DND-41 (cell line): ENCODE measurements around the gene CFAP45.

ENCODE experiments used
- ATAC-seq: fragments of 200-7000 bp; cut with Tn5 transposase; 3 replicates; pipeline ENCODE4 v1.9.1; 2021; ENCODE audit warnings: low read depth; ENCODE audit not compliant: insufficient read depth
- DNase-seq: peaks from one replicate; pipeline ENCODE4 v3.0.0-alpha.2; 2020
- H2AFZ ChIP-seq: 2 replicates; pipeline ENCODE4 v1.6.0; 2012; ENCODE audit warnings: low read depth, low read length
- H3K27ac ChIP-seq: 2 replicates; pipeline ENCODE4 v1.5.1; 2012; ENCODE audit warnings: low read length, inconsistent platforms
- H3K27me3 ChIP-seq: fragments of 200-600 bp; sonication (generic); 2 replicates; pipeline ENCODE4 v1.6.0; 2012; ENCODE audit warnings: low read length, mild to moderate bottlenecking, inconsistent platforms; ENCODE audit not compliant: insufficient read depth, poor library complexity
- H3K36me3 ChIP-seq: 2 replicates; pipeline ENCODE4 v1.5.1; 2012; ENCODE audit warnings: low read length, inconsistent platforms; ENCODE audit not compliant: insufficient read depth
- H3K4me1 ChIP-seq: 2 replicates; pipeline ENCODE4 v1.5.1; 2012; ENCODE audit warnings: mild to moderate bottlenecking, low read length; ENCODE audit not compliant: insufficient read depth
- H3K4me2 ChIP-seq: 2 replicates; pipeline ENCODE4 v1.6.0; 2012; ENCODE audit warnings: mild to moderate bottlenecking, moderate library complexity, low read length, inconsistent platforms; ENCODE audit not compliant: insufficient read depth
- H3K4me3 ChIP-seq, 2 experiments: fragments of 200-600 bp in 1 of 2; shearing (Covaris generic) in 1 of 2; 2 replicates each; pipeline ENCODE4 v1.5.1; 2012 to 2016; ENCODE audit warnings: inconsistent platforms in 2 of 2, low read length in 2 of 2, mild to moderate bottlenecking in 2 of 2, low read depth in 1 of 2, moderate library complexity in 1 of 2
- H3K79me2 ChIP-seq: 2 replicates; pipeline ENCODE4 v1.6.0; 2012; ENCODE audit warnings: low read length, inconsistent platforms; ENCODE audit not compliant: insufficient read depth
- H3K9ac ChIP-seq: 2 replicates; pipeline ENCODE4 v1.6.0; 2012; ENCODE audit warnings: low read depth, mild to moderate bottlenecking, inconsistent platforms, low read length, moderate library complexity
- H3K9me3 ChIP-seq: 2 replicates; pipeline ENCODE4 v1.5.1; 2012; ENCODE audit warnings: low read length, moderate library complexity, mild to moderate bottlenecking, inconsistent platforms; ENCODE audit not compliant: insufficient read depth, severe bottlenecking
- H4K20me1 ChIP-seq: 2 replicates; pipeline ENCODE4 v1.6.0; 2012; ENCODE audit warnings: low read length; ENCODE audit not compliant: insufficient read depth
- EZH2 ChIP-seq: IDR thresholded peaks from 3 replicates; pipeline ENCODE4 v1.6.1; 2012; ENCODE audit warnings: borderline replicate concordance, low read depth, mild to moderate bottlenecking, moderate library complexity, low read length, inconsistent platforms; ENCODE audit not compliant: severe bottlenecking
- TF ChIP-seq, protein P1 (sequence below): IDR thresholded peaks from 2 replicates; pipeline ENCODE4 v1.5.1; 2012; ENCODE audit warnings: borderline replicate concordance, low read length, moderate library complexity, mild to moderate bottlenecking; ENCODE audit not compliant: poor library complexity, severe bottlenecking; ENCODE audit errors: extremely low read depth

Gene CFAP45, protein sequence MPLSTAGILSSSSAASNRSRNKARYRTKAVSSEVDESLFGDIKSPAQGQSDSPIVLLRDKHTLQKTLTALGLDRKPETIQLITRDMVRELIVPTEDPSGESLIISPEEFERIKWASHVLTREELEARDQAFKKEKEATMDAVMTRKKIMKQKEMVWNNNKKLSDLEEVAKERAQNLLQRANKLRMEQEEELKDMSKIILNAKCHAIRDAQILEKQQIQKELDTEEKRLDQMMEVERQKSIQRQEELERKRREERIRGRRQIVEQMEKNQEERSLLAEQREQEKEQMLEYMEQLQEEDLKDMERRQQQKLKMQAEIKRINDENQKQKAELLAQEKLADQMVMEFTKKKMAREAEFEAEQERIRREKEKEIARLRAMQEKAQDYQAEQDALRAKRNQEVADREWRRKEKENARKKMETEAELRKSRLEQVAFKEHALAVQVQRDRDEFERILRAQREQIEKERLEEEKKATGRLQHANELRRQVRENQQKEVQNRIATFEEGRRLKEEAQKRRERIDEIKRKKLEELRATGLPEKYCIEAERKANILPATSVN

DNA sequence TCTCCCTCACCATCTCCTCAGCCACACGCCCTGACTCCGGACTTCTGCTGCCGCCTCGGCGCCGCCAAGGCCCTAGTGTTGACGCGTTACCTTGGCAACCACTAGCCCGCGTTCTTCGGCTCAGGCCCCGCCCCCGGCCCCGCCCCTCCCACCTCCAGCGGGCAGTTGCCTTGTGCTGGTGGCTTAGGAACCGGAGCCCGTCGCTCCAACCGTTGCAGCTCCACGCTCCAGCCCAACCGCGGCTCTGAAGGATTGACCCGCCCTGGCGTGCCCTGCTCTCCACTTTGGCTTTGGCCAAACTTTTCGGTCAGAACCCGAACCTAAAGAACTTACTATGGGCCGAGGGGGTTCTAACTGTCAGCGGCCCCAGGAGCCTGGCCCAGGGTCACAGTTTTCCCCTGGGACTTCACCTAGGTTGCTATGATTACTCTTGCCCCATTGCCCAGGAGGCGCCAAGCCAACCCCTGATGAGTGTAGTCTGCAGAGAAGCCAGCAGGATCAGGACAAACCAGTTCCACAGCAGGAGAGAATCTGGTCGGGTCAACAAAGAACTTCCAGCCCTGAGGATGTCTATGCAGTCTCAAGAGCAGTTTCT is at the start of gene CFAP45:
Gene CFAP45, minus strand, starts transcription at position 80 of the 595 bp plus-strand sequence. Its CDS starts 67 bp downstream, at position 13.
- no peak within 1 kb of the TSS for H3K9ac ChIP-seq
- ATAC-seq = no peak
- no peaks in the 10 kb centered on the region for H4K20me1 ChIP-seq
- no peak for DNase-seq
- no peaks in the 10 kb centered on the region for H3K36me3 ChIP-seq
- no peak within 1 kb of the TSS for H2AFZ ChIP-seq
- H3K4me1 ChIP-seq = no peaks in the 10 kb centered on the region
- no peak within 1 kb of the TSS for H3K27ac ChIP-seq
- H3K4me2 ChIP-seq = no peak within 1 kb of the TSS
- no peak within 1 kb of the TSS for H3K4me3 ChIP-seq
- no peaks in the 10 kb centered on the region for H3K79me2 ChIP-seq
- TF ChIP-seq EZH2 = no peak
- TF ChIP-seq, protein P1, sequence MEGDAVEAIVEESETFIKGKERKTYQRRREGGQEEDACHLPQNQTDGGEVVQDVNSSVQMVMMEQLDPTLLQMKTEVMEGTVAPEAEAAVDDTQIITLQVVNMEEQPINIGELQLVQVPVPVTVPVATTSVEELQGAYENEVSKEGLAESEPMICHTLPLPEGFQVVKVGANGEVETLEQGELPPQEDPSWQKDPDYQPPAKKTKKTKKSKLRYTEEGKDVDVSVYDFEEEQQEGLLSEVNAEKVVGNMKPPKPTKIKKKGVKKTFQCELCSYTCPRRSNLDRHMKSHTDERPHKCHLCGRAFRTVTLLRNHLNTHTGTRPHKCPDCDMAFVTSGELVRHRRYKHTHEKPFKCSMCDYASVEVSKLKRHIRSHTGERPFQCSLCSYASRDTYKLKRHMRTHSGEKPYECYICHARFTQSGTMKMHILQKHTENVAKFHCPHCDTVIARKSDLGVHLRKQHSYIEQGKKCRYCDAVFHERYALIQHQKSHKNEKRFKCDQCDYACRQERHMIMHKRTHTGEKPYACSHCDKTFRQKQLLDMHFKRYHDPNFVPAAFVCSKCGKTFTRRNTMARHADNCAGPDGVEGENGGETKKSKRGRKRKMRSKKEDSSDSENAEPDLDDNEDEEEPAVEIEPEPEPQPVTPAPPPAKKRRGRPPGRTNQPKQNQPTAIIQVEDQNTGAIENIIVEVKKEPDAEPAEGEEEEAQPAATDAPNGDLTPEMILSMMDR = no peak
- H3K27me3 ChIP-seq = no peaks in the 10 kb centered on the region
- no peaks in the 10 kb centered on the region for H3K9me3 ChIP-seq

DNA sequence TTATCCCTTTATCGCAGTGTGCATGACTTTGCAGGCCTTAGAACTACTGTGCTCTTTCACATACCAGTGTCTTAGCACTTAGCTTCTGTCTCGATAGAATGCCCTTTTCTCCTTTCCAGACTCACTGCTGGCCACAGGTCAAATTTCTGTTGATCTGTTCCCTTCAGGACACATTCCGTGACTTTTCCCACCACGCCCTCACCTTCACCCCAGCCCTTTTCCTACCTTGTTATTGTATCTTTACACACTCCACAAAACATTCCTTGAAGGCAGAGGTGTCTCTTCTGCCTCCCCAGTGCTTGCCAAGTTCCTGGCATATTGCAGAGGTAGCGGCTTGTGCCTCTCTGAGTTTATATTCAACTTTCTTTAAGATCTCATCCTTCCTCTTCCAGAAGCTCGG is 49.2 kb upstream of the CFAP45 start:
- Histone ChIP-seq H4K20me1 (no peaks in the 10 kb centered on the region; the same call in 1 of the 2 replicates), H3K79me2 (no peaks in the 10 kb centered on the region), H3K9me3 (no peaks in the 10 kb centered on the region), H3K27me3 (peaks cover 59% of the 10 kb centered on the region), H3K4me3 (no peak overlapping the region), H3K27ac (no peak overlapping the region), H3K4me2 (no peak overlapping the region), H3K4me1 (peaks cover 6% of the 10 kb centered on the region), H2AFZ (no peak overlapping the region), H3K36me3 (no peaks in the 10 kb centered on the region), H3K9ac (no peak overlapping the region)
- DNase-seq (no peak), ATAC-seq (no peak)
- peak; percentile 47 for TF ChIP-seq EZH2
- TF ChIP-seq, protein P1 = no peak

DNA sequence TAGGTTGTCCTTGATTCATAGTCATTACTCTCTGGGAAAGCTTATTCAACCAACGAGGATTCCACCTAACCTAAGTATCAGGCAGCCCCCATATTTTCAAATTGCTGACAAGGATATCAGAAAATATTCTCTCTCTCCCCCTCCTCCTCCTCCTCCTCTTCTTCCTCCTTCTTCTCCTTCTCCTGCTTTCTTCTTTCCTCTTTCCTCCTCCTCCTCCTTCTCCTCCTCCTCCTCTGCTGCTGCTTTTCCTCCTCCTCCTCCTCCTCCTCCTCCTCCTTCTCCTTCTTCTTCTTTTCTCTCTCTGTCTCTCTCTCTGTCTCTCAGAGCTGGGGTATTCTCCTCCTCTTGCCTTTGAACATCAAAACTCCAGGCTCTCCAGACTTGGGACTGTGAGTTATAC is 48.0 kb upstream of the CFAP45 start:
- Histone ChIP-seq H3K9me3 (no peaks in the 10 kb centered on the region), H3K36me3 (no peaks in the 10 kb centered on the region), H3K4me2 (no peak overlapping the region), H3K4me3 (no peak overlapping the region), H3K27me3 (peaks cover 69% of the 10 kb centered on the region), H3K9ac (no peak overlapping the region), H2AFZ (no peak overlapping the region), H4K20me1 (no peaks in the 10 kb centered on the region; the same call in 1 of the 2 replicates), H3K27ac (no peak overlapping the region), H3K4me1 (peaks cover 6% of the 10 kb centered on the region), H3K79me2 (no peaks in the 10 kb centered on the region)
- DNase-seq (no peak), ATAC-seq (no peak)
- TF ChIP-seq, protein P1 = no peak
- no peak for TF ChIP-seq EZH2
